SIG-M5 treated with dmso at 0.1 percent for 504 hours (cell line): ENCODE measurements around the gene GABARAPL2.

ENCODE experiments used
- DNase-seq: peaks from one replicate; lab custom pipeline; 2025; ENCODE audit not compliant: unreplicated experiment; lab: John Stamatoyannopoulos, UW

GABARAPL2 gene

DNA sequence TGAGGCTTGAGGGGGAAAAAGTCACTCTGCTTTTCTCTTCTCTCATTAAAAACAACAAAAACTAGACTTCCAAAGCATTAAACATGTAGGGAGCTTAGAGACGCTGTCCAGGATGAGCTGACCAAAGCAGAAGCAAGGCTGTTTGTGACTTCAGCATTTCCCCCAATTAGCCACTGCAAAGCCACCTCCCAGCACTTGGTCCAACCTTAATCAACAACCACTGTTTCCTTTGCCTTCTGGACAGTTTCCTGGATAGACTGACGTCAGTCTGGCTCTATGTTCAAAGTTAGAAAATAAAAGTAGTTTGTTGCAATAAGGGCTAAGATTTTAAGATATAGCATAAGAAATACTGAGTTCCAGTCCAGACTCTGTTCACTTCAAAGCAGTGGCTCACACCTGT lies 13.2 kb upstream of the GABARAPL2 start:
- DNase-seq = no peak

DNA sequence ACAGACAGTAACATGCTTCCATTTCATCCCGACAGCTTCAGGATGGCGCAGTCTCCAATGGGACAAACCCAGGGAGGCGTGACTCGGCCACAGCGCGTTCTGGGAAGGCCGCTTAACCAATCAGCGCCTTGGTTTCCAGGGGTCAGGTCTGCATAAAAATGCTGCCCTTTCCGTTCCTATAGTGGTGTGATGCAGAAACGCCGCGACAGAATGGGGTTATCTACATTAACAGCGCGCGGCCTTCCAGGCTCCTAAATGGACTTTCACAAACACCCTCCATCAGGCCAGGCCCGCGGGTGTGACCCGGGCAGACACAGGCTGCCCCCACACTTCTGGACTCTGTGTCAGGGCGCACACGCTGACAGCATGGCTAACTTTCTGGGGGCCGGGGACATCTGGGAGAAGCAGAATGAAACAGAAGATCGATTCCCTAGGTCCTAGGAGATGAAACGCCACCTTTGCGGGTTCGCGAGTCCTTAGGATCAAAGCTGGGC lies 10.9 kb upstream of the GABARAPL2 start:
- DNase-seq = peak; percentile 57

DNA sequence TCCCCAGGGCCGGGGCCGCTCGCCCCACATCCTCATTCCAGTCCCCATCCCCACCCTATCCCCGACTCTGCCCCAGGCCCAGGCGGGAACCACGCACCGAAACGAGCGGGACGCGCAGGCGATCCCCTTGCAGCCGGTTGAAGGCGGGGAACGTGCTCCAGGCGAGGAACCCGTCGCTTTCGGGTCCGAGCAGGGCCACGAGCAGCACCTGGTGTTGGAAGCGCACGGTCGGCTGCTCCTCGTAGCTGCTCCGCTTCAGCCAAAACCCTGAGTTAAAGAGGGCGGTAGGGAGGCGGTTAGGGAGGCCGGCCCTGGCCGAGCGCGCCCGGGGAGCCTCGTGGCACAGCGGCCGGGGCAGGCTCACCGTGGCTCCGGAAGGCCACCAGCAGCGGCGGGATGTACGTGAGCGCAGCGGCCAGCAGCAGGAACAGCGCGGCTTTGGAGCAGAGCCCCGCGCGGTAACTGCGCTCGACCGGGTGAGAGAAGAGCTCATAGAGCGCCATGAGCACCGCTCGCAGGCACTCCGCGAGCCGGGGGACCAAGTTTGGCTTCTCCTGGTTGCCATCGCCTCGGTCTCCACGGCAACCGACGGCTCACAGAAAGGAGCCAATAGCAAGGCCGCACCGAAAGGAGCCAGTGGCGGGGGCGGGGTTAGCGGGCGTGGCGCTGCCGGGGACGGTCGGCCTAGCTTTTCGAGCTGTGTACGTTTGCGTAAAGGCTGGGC lies 10.3 kb upstream of the GABARAPL2 start, which contains the start of gene TMEM231:
Gene TMEM231, minus strand, starts transcription at position 546 of the 724 bp plus-strand sequence. Its CDS starts 43 bp downstream, at position 503.
- DNase-seq = peak; percentile 90

DNA sequence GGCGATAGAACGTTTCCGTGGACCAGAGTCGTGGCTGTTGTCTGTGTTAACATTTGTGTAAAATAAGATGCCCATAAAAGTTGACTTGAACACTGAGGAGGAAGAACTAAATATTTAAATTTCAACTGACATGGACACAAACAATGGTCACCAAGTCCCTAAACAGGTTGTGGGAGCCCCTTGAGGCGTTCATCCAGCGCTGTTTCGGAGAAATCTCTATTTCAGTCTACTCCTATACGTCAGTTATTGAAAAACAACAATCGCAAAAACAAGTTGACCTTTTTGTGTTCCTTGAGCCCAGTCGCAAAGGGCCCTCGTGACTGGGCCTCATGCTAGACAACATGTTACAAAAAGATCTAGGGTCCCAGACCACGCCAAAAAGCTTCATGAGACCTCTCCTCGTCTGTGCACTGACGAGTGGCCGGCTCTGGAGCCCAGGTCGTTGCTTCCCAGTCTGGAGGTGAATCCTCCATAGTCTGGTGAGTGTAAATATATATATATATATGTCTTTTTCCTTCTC lies 9.7 kb upstream of the GABARAPL2 start:
- no peak for DNase-seq

DNA sequence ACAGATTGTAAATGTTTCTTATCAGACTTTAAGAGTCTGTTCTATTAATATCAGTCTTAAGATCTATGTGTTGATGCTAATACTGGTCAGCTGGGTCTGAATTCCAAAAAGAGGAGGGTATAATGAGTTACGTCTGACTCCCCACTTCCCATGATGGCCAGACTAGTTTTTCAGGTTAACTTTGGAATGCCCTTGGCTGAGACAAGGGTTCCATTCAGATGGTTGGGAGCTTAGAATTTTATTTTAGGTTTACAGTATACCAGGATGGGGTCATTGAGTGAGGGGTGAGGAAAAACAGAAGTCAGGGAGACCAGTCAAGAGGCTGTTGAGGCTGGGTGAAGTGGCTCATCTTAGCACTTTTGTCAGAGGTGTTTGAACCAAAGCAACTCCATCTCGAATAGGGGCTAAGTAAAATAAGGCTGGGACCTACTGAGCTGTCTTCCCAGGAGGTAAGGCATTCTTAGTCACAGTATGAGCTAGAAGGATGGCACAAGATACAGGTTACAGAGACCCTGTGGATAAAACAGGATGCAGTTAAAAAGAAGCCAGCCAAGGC lies 7.3 kb upstream of the GABARAPL2 start:
- DNase-seq = peak; percentile 5

DNA sequence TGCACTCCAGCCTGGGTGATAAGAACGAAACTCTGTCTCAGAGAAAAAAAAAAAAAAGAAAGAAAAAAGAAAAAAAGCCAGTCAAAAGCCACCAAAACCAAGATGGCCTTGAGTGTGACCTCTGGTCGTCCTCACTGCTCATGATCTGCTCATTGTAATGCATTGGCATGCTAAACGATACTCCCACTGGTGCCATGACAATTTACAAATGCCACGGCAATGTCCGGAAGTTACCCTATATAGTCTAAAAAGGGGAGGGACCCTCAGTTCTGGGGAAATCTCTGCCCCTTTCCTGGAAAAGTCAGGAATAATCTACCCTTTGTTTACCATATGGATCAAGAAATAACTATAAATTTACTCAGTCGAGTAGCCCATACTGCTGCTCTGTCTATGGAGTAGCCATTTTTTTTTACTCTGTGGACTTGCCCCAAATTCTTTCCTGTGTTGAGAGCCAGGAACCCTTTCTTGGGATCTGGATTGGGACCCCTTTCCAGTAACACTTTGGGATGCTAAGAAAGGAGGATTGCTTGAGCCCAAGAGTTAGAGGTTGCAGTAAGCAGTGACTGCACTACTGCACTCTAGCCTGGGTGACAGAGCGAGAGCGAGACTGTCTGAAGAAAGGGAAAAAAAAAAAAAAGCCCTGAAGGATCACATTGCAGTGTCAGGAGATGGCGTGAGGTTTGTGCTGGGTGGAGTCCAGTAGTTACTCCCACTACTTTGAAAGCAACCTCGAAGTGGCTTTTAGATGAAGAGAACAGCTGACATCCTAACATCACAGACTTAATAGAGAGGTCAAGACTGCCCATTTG lies 6.4 kb upstream of the GABARAPL2 start:
- DNase-seq = no peak

DNA sequence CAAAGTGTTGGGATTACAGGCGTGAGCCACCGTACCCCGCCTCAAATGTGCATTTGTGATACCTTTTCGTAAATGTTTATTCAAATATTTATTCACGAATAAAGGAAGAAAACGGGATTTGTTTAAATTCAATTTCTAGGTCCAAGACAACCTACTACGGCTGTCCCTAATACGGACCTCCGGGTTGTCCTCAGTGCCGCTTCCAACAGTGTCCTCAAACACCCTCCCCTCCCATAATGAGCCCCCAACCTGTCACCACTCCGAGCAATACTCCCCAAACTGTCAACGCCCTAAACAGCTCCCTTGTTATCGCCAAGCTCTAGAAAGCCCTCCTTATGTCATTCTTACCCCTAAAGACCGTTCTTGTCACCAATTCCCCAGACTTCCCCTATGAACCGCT lies 539 bp upstream of the GABARAPL2 start:
- DNase-seq = peak; percentile 85

DNA sequence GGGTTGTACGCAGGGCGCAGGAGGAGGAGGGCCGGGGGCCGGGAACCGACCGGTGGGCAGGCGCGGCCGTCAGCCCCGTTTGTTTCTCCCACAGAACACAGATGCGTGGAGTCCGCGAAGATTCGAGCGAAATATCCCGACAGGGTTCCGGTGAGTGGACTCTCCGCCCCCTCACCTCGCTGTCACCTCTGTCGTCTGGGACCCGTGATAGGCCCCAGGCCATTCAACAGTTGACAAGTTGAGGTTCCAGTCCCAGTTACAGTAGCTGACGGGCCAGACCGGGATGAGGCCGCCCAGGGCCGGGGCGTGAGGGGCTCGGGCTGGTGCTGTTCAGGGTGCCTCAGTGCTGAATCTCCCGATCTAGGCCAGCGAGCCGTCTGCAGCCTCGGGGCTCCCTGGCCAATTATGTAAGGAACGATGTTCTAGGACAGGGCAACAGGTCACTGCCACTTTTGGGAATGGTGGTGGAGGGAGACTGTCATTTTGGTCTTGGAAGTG lies 628 bp downstream of the GABARAPL2 start:
- DNase-seq = peak; percentile 13

DNA sequence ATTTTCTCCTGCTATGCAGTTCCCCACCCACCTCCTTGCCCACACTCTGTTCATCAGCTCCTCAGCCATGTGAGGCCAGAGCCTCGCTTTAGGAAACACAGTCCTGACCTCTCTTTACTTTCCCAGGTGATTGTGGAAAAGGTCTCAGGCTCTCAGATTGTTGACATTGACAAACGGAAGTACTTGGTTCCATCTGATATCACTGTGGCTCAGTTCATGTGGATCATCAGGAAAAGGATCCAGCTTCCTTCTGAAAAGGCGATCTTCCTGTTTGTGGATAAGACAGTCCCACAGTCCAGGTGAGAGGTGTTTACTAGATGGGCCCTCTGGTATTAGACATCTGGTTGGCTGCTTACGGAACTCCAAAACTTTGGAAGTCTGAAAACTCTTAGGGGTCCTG lies 1.7 kb downstream of the GABARAPL2 start:
- no peak for DNase-seq

DNA sequence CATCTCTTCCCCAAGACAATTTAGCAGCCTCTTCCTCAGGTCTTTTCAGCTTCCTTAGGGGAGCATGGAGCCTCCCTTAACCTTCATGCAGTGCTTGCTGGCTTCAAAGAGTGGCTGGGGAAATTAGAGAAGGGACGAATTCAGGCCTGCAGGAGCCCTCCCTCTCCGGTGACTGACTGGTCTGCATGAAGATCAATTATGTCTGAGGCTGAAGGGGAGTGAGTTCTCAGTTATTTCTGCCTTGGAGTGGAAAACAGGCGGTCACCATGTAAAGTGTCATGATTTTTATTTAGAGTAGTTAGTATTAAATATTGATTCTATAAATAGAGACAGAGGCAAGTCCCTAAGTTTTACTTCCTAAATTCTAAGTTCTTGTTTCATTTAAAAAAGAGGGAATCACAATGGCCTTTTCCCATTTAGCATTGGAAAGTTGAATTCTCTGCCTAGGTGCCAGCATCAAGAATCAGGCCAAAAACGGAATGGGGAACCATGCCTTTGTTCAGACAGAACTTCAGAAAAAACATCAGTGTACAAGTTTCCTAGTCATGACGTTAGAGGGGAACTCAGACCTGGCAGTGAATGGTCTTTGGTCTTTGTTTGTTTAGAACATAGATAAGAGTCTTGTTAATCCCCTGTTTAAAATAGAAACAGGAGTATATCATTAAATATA lies 4.4 kb downstream of the GABARAPL2 start:
- no peak for DNase-seq

DNA sequence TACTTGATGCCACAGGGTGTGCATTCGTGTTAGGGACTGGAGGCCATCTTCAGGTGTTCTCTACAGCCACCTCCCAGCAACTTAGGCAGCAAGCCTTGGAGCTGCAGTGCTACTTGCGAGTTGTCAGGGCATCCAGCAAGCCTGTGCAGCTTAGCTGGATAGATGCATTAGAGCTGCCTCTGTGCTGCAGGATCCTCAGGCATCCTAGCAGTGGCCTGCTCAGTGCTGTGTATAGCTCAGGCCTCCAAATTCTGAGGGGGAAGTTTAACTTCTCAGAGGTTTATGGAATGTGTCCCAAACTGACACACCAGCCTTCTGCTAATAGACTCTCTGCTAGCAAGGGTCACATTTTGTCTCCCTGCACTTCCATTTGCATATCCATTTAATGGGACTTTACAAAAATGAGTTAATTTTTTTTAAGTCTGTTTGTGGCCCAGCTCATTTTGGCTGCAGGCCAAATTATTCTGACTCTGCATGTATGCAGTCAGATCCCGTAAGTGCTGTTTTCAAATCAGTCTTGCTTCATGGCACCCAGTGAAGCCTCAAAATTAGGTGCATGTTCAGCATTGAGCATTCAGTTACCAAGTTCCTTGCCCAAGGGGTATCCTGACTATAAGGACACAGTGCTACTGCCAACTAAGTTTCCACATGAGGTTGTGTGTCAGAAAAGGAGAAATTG lies 6.8 kb downstream of the GABARAPL2 start:
- no peak for DNase-seq

DNA sequence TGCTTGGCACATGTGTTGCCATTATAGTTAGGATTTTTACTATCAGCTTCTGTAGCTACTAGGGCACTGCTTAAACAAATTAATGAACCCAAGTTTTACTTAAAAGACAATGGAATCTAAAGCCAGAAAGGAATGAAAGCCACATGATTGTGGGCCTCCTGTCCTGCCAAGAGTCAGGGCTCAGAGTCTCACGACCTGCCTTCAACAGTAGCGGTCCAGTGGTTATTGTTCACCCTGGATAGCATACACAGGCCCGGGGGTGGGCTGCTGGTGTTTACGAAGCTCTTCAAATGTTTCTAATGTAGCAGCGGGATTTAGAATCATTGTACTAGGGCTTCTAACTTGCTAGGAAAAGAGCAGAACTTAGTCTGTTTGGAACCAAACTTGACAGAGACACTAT lies 7.8 kb downstream of the GABARAPL2 start:
- no peak for DNase-seq

DNA sequence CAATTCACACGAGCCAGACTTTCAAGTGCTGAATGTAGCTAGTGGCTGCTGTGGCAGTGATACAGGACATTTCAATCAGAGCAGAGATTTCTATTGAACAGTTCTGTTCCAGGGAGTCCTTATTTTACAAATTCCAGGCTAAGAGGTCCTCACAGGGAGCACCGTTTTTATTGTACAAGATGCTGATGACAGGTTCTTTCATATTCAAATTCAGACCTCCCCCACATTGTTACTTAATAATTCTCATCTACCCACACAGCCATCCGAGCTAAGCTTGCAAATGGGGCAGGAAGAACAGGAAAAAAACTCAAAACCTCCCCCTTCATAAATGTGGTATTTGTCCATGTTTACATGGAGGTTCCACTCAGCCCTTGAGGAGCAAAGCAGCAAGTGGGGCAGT lies 9.8 kb downstream of the GABARAPL2 start:
- no peak for DNase-seq

DNA sequence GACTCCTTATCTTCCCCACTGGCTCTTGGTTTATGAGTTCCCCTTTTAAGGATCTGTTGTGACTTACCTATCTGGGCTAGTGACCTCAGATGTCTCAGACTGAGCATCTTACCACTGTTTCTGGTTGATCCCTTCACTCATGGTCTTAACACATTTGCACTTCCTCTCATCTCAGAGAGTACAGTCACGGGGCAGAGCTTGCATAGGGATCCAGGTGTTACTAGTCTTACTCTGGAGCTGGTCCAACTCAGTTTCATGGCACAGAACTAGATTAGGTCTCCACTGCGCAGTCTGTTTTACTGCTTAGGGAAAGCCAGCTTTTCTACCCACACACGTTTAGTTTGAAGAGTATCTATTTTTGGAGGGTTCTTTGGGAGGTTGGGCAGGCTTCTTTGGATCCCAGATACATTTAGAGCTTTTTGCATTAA lies 10.2 kb downstream of the GABARAPL2 start:
- no peak for DNase-seq

DNA sequence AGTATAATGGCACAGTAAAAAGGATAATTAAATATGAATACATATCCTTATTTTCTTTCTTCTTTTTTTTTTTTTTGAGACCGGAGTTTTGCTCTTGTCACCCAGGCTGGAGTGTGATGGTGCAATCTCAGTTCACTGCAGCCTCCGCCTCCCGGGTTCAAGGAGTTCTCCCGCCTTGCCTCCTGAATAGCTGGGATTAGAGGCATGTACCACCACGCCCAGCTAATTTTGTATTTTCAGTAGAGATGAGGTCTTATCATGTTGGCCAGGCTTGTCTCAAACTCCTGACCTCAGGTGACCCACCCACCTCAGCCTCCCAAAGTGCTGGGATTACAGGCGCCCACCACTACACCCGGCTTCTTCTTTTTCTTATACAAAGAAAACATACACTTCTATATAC lies 12.0 kb downstream of the GABARAPL2 start:
- DNase-seq = no peak

DNA sequence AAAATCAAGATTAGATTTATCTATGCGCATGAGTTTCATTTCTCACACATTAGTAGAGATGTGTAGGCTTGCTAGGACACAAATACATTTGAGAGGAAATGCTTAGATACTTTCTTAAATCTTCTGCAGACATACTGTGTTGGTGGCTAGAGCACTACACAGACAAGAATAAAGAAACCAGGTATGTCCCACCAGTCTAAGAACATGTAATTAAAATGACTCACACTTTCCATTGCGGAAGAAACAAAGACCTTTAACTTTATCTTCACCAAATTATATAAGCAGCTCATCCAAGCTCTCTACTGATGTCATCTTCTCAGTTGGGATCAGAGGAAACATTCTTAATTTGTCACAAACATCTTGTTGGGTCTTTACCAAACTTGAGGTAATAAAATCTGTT lies 12.5 kb downstream of the GABARAPL2 start:
- DNase-seq = no peak

DNA sequence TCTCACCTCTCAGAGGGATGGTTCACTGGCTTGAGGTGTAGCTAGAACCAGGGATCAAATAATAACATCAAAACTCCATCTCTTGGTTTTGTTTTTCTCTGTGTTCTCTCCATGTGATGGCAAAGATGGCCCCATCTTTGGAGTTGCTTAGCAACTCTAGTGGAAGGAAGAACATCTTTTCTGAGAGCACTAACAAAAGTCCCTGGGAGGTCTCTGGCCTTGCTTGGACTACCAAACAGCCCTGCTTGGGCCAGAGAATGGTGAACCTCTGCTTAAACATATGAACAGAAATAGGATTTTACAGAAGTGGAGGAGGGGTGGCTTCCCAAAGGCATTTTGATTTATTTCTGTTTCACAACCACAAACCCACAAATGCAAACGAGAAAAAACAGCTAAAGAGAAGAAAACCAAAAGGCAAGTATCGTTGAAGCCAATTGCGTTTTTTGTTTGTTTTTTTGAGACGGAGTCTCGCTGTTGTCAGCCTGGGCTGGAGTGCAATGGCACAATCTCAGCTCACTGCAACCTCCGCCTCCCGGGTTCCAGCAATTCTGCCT lies 13.2 kb downstream of the GABARAPL2 start:
- no peak for DNase-seq

DNA sequence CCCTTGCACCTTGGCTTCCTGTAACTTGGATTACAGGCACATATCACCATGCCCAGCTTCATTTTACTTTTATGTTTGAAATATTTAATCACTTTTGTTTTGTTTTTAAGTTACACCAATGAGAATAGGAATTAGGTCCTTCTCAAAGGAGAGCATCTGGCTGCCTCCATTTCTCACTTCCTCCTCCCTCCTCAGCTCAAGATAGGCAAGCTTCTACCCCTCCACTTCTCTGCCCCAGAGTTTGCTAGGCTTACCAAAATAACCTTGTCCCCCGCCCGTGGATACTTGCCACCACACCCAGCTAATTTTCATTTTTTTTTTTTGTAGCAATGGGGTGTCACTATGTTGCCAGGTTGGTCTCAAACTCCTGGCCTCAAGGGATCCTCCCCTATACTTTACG lies 17.9 kb downstream of the GABARAPL2 start:
- DNase-seq = no peak

DNA sequence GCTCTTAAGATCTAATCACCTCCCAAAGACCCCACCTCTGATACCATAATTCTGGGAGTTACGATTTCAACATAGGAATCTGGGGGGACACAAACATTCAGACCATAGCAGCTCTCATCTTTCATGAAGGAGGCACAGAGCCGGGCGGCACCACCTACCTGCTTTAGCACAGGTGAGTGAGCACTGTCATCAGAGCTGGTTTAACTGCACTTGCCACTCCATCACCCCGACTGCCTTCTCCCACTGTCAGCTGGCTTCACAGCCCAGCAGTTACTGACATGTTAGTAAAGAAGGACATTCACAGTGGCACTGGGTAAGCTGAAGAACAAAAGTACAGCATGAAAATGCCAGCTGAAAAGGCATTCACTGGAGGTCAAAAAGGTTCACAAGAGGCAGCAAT lies 22.5 kb downstream of the GABARAPL2 start:
- DNase-seq = no peak

DNA sequence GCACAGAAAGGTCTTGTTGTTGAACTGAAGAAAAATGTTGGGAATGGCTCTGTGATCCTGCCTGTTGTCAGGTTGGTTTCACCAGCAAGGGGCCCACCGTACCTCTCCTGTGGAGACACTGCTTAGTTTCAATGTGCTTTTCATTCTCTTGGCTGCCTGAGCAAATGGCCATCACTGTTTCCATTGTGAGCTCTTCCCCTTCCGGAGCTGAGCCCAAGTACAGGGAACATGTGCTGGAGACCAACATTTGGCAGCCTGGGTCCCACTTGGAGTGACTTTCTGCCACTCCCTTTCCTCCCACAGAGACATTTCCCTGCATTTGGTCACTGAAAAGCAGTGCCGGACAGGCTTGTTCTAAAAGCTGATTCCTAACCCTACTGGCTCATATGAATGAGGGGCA lies 23.1 kb downstream of the GABARAPL2 start:
- no peak for DNase-seq
